HCT116 (cell line): ENCODE results near the gene CLDN34. TPM values are rescaled to one million over a fixed set of nuclear protein-coding genes. Genes with fewer than 3 reads are reported as not detected.

Experiments
- ATAC-seq: fragments of 200-7000 bp; cut with Tn5 transposase; 2 replicates; pipeline ENCODE4 v1.9.1; 2020; ENCODE audit warnings: mild to moderate bottlenecking, moderate library complexity
- BruUV-seq: library from RNA; stranded (reverse); fragments of 400-500 nt; replicated peaks from 2 replicates; lab custom pipeline; 2021; lab: Mats Ljungman, UMichigan
- CTCF ChIA-PET: fragments of 300-600 bp; sonication (Branson Sonifier 250); formaldehyde crosslinking; loops from one replicate; lab custom pipeline; 2021; ENCODE audit warnings: antibody characterized with exemption; lab: Charles Lee
- POLR2A ChIA-PET: fragments of 300-600, 350-600 bp; sonication (Branson Sonifier 250); formaldehyde crosslinking; loops from one replicate; lab custom pipeline; 2021; ENCODE audit warnings: antibody characterized with exemption; lab: Charles Lee
- RAD21 ChIA-PET, 2 experiments: fragments of 300-600 bp; sonication (Branson Sonifier 250); formaldehyde crosslinking; loops; one replicate each; lab custom pipeline; 2023; ENCODE audit warnings: low total read pairs in 2 of 2; ENCODE audit not compliant: uncharacterized antibody in 2 of 2, unreplicated experiment in 2 of 2, low non-redundant PET in 1 of 2; lab: Charles Lee
- DNase-seq: peaks from one replicate; pipeline ENCODE4 v3.0.0-alpha.2; 2010; ENCODE audit warnings: low read depth, low spot score
- H2AFZ ChIP-seq: fragments of 200-600 bp; shearing (Covaris generic), sonication (generic); 2 replicates; pipeline ENCODE4 v1.6.1; 2017; ENCODE audit warnings: low read depth, mixed run types, mixed read lengths, antibody characterized with exemption, low read length; ENCODE audit not compliant: poor library complexity, severe bottlenecking
- H3K27ac ChIP-seq: 2 replicates; pipeline ENCODE4 v1.5.1; 2012; ENCODE audit warnings: low read depth, low read length
- H3K27me3 ChIP-seq: fragments of 200-600 bp; sonication (generic); 2 replicates; pipeline ENCODE4 v1.6.1; 2016; ENCODE audit warnings: mixed run types, low read length, mixed read lengths; ENCODE audit not compliant: insufficient read depth
- H3K36me3 ChIP-seq, 2 experiments: fragments of 200-500 bp in 1 of 2; fragments of 200-600 bp in 1 of 2; sonication (Bioruptor generic) in 1 of 2; sonication (generic) in 1 of 2; 2 replicates each; pipeline versions ENCODE4 v1.5.1 to v1.6.1; 2014 to 2016; ENCODE audit warnings: low read length in 2 of 2, inconsistent platforms in 1 of 2, mixed read lengths in 1 of 2, mixed run types in 1 of 2; ENCODE audit not compliant: insufficient read depth in 2 of 2, control insufficient read depth in 1 of 2
- H3K4me1 ChIP-seq, 2 experiments: fragments of 200-600 bp in 1 of 2; sonication (generic) in 1 of 2; 2 replicates each; pipeline versions ENCODE4 v1.5.1 to v1.6.1; 2012 to 2017; ENCODE audit warnings: low read length in 2 of 2, inconsistent platforms in 1 of 2, mild to moderate bottlenecking in 1 of 2, mixed read lengths in 1 of 2, mixed run types in 1 of 2, moderate library complexity in 1 of 2; ENCODE audit not compliant: insufficient read depth in 2 of 2, control insufficient read depth in 1 of 2
- H3K4me2 ChIP-seq: fragments of 200-600 bp; sonication (generic); 2 replicates; pipeline ENCODE4 v1.6.1; 2017; ENCODE audit warnings: mixed run types, low read length, mixed read lengths
- H3K4me3 ChIP-seq, 2 experiments: fragments of 200-600 bp in 1 of 2; sonication (generic) in 1 of 2; replicated peaks in 1 of 2; 2 replicates each; pipeline ENCODE4 v1.5.1; 2011 to 2016; ENCODE audit warnings: low read length in 2 of 2, control low read depth in 1 of 2, low read depth in 1 of 2, mild to moderate bottlenecking in 1 of 2, mixed read lengths in 1 of 2, mixed run types in 1 of 2
- H3K79me2 ChIP-seq: fragments of 200-600 bp; sonication (generic); 2 replicates; pipeline ENCODE4 v1.6.1; 2017; ENCODE audit warnings: mild to moderate bottlenecking, mixed run types, low read length, moderate library complexity, mixed read lengths; ENCODE audit not compliant: insufficient read depth
- H3K9ac ChIP-seq: fragments of 200-600 bp; sonication (generic); 2 replicates; pipeline ENCODE4 v1.6.1; 2016; ENCODE audit warnings: low read length, mixed read lengths
- H3K9me2 ChIP-seq: fragments of 200-600 bp; sonication (generic), shearing (Covaris generic); 2 replicates; pipeline ENCODE4 v1.6.1; 2017; ENCODE audit warnings: mixed run types, mild to moderate bottlenecking, moderate library complexity; ENCODE audit not compliant: insufficient read depth
- H3K9me3 ChIP-seq, 2 experiments: fragments of 200-500 bp in 1 of 2; fragments of 200-600 bp in 1 of 2; sonication (Bioruptor generic) in 1 of 2; sonication (generic) in 1 of 2; 2 replicates each; pipeline ENCODE4 v1.6.1; 2014 to 2017; ENCODE audit warnings: low read length in 2 of 2, mixed read lengths in 2 of 2, inconsistent platforms in 1 of 2, low read depth in 1 of 2, mild to moderate bottlenecking in 1 of 2, mixed run types in 1 of 2, moderate library complexity in 1 of 2; ENCODE audit not compliant: control insufficient read depth in 1 of 2, insufficient read depth in 1 of 2
- H4K20me1 ChIP-seq: fragments of 200-600 bp; sonication (generic), shearing (Covaris generic); 2 replicates; pipeline ENCODE4 v1.6.1; 2017; ENCODE audit warnings: mixed run types, mild to moderate bottlenecking, moderate library complexity; ENCODE audit not compliant: insufficient read depth
- ATF3 ChIP-seq: IDR thresholded peaks from 2 replicates; pipeline ENCODE4 v1.6.1; 2012
- CBX3 ChIP-seq: IDR thresholded peaks from 2 replicates; pipeline ENCODE4 v1.6.1; 2012; ENCODE audit warnings: low read depth
- EZH2 ChIP-seq: fragments of 200-600 bp; sonication (generic); IDR thresholded peaks from 2 replicates; pipeline ENCODE4 v1.6.1; 2017; ENCODE audit warnings: antibody characterized with exemption, mixed run types
- FOSL1 ChIP-seq: IDR thresholded peaks from 2 replicates; pipeline ENCODE4 v1.6.1; 2012; ENCODE audit warnings: low read depth
- JUND ChIP-seq: IDR thresholded peaks from 2 replicates; pipeline ENCODE4 v1.6.1; 2012
- POLR2A ChIP-seq: IDR thresholded peaks from 2 replicates; pipeline ENCODE4 v1.7.0; 2011; ENCODE audit warnings: borderline replicate concordance; ENCODE audit not compliant: insufficient read depth, insufficient read length; ENCODE audit errors: extremely low read depth
- POLR2AphosphoS5 ChIP-seq: IDR thresholded peaks from 2 replicates; pipeline ENCODE4 v1.6.1; 2011; ENCODE audit warnings: mild to moderate bottlenecking, low read depth, low read length, moderate library complexity
- RAD21 ChIP-seq: IDR thresholded peaks from 2 replicates; pipeline ENCODE4 v1.6.1; 2012; ENCODE audit warnings: low read depth, mild to moderate bottlenecking
- SP1 ChIP-seq: IDR thresholded peaks from 2 replicates; pipeline ENCODE4 v1.6.1; 2012; ENCODE audit warnings: low read depth
- SRF ChIP-seq: IDR thresholded peaks from 2 replicates; pipeline ENCODE4 v1.6.1; 2012; ENCODE audit warnings: low read depth
- TCF7L2 ChIP-seq: IDR thresholded peaks from 2 replicates; pipeline ENCODE4 v1.7.0; 2011; ENCODE audit warnings: borderline replicate concordance, inconsistent platforms; ENCODE audit not compliant: insufficient read depth, insufficient read length; ENCODE audit errors: extremely low read depth
- intact Hi-C: fragments of 100-400 bp; cut with micrococcal nuclease; formaldehyde crosslinking; loops from 2 replicates; pipeline ENCODE4 v1.10.0; 2022
- total RNA-seq: library from RNA; stranded (reverse); gene quantifications from one replicate; pipeline ENCODE4 v1.2.1, GENCODE V29; 2021; ENCODE audit not compliant: unreplicated experiment
- TF ChIP-seq, protein P1 (sequence below): IDR thresholded peaks from 2 replicates; pipeline ENCODE4 v1.6.1; 2012; ENCODE audit warnings: low read depth

Gene CLDN34
- total RNA-seq, 1 experiment from 2014 or later: not detected

- POLR2A ChIA-PET: no interaction called here
- no peak overlapping the region for H3K27ac ChIP-seq
- H3K9ac ChIP-seq: no peak overlapping the region
Measured at GRCh38 chrX:9921407-9921806, 45.8 kb upstream of the CLDN34 start.

DNA sequence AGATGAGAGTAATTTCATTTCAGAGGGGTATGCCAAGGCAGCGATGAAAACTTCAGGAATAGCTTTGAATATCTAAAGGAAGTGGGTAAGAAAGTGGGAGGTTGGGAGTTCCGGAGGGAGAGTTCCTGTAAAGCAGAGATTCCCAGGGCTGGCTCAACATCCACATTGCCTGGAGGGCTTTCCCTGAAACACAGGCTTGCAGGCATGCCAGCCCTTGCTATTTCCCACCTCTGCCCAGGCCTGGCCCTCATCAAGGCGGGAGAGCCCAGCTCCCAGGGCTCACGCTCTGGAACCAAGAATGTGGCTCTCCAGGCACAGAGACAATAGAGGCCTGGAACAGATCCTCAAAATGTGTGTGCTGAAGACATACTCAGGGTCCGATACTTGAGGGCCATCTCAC is 43.8 kb upstream of the CLDN34 start:
- no TSS peak for BruUV-seq
- Histone ChIP-seq H3K27ac (no peak overlapping the region), H3K9ac (no peak overlapping the region), H3K4me1 (no peaks in the 10 kb centered on the region), H3K9me3 (no peaks in the 10 kb centered on the region), H3K4me3 (no peak overlapping the region), H3K36me3 (no peaks in the 10 kb centered on the region), H3K4me2 (no peak overlapping the region), H3K79me2 (no peaks in the 10 kb centered on the region), H2AFZ (no peak overlapping the region), H3K27me3 (no peaks in the 10 kb centered on the region), H4K20me1 (no peaks in the 10 kb centered on the region), H3K9me2 (no peaks in the 10 kb centered on the region)
- DNase-seq (no peak), ATAC-seq (no peak)
- ChIA-PET POLR2A (no interaction called here), RAD21 (no interaction called here), CTCF (no interaction called here)
- intact Hi-C loops: no loop called here
- TF ChIP-seq, protein P1, sequence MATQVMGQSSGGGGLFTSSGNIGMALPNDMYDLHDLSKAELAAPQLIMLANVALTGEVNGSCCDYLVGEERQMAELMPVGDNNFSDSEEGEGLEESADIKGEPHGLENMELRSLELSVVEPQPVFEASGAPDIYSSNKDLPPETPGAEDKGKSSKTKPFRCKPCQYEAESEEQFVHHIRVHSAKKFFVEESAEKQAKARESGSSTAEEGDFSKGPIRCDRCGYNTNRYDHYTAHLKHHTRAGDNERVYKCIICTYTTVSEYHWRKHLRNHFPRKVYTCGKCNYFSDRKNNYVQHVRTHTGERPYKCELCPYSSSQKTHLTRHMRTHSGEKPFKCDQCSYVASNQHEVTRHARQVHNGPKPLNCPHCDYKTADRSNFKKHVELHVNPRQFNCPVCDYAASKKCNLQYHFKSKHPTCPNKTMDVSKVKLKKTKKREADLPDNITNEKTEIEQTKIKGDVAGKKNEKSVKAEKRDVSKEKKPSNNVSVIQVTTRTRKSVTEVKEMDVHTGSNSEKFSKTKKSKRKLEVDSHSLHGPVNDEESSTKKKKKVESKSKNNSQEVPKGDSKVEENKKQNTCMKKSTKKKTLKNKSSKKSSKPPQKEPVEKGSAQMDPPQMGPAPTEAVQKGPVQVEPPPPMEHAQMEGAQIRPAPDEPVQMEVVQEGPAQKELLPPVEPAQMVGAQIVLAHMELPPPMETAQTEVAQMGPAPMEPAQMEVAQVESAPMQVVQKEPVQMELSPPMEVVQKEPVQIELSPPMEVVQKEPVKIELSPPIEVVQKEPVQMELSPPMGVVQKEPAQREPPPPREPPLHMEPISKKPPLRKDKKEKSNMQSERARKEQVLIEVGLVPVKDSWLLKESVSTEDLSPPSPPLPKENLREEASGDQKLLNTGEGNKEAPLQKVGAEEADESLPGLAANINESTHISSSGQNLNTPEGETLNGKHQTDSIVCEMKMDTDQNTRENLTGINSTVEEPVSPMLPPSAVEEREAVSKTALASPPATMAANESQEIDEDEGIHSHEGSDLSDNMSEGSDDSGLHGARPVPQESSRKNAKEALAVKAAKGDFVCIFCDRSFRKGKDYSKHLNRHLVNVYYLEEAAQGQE: no peak
- TF ChIP-seq ATF3: no peak
- TF ChIP-seq EZH2: no peak
- no peak for TF ChIP-seq RAD21
- TF ChIP-seq CBX3: no peak
- no peak for TF ChIP-seq TCF7L2
- TF ChIP-seq FOSL1: no peak
- no peak for TF ChIP-seq JUND
- TF ChIP-seq SRF: no peak
- TF ChIP-seq SP1: no peak

More at GRCh38 chrX:9921407-9921806, 45.8 kb upstream of the CLDN34 start:
- no peak overlapping the region for H2AFZ ChIP-seq
- H3K27me3 ChIP-seq: no peaks in the 10 kb centered on the region
- no peaks in the 10 kb centered on the region for H3K9me2 ChIP-seq
- intact Hi-C loops: no loop called here
- ChIA-PET RAD21 (no interaction called here), CTCF (no interaction called here)
- H3K4me1 ChIP-seq: no peaks in the 10 kb centered on the region
- no peaks in the 10 kb centered on the region for H3K36me3 ChIP-seq
- no peak overlapping the region for H3K4me3 ChIP-seq
- BruUV-seq: no TSS peak
- TF ChIP-seq POLR2AphosphoS5 (no peak), CBX3 (no peak), FOSL1 (no peak), POLR2A (no peak), JUND (no peak)
- no peak for DNase-seq
- H3K79me2 ChIP-seq: no peaks in the 10 kb centered on the region
- no peak for ATAC-seq
- no peak overlapping the region for H3K4me2 ChIP-seq
- no peaks in the 10 kb centered on the region for H4K20me1 ChIP-seq
- no peaks in the 10 kb centered on the region for H3K9me3 ChIP-seq
